Esophagus squamous epithelium (tissue), 4 donors: ENCODE data around the gene TNFAIP8L1.

Experiments used
- CTCF ChIP-seq, 6 experiments: fragments of 450-650 bp in 4 of 6; fragments of 200-600 bp in 2 of 6; sonication (generic) in 2 of 6; IDR thresholded peaks; one replicate each; pipeline ENCODE4 v1.5.1; 2016 to 2019; ENCODE audit warnings: antibody characterized with exemption in 6 of 6, mild to moderate bottlenecking in 4 of 6, moderate library complexity in 4 of 6
- POLR2A ChIP-seq, 4 donors: fragments of 450-650 bp; IDR thresholded peaks; one replicate each; pipeline ENCODE4 v1.6.1; 2017; ENCODE audit warnings: antibody characterized with exemption in 4 of 4, mild to moderate bottlenecking in 4 of 4, moderate library complexity in 3 of 4

DNA sequence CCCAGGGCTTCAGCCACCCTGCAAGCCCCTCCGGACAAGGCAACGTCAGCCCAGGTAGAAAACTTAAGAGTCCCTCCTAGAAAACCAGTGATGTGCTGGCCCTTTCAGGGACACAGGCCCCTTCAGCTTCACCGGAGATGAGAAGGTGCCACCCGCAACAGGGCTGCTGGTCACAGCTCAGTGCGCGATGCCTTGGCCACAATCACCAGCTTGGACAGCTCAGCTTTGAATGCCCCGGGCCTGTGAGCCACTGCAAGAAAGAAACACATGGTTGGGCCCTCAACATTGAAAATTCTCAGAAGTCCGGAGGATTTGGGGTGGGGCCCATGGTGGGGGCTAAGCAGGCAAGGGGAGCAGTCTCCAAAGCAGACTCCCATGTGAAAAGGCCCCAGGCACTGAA, 18.5 kb downstream of the TNFAIP8L1 start:
- TF ChIP-seq CTCF (IDR thresholded peaks at IDR 0.05) (no peak), POLR2A (IDR thresholded peaks at IDR 0.05) (no peak)
